H1 (cell line): ENCODE data around the gene P3H2. TPM values are rescaled to one million over a fixed set of nuclear protein-coding genes. Genes with fewer than 3 reads are reported as not detected.

Experiments used
- CTCF ChIA-PET: fragments of 300-600 bp; sonication (Branson Sonifier 250); formaldehyde crosslinking; loops from one replicate; lab custom pipeline; 2021; ENCODE audit not compliant: partially characterized antibody; lab: Charles Lee
- POLR2A ChIA-PET: fragments of 300-600 bp; sonication (Branson Sonifier 250); formaldehyde crosslinking; loops from one replicate; lab custom pipeline; 2021; ENCODE audit warnings: inconsistent platforms; ENCODE audit not compliant: partially characterized antibody; lab: Charles Lee
- DNase-seq, 2 experiments: peaks; one replicate each; pipeline versions ENCODE4 v3.0.0 to v3.0.0-alpha.2; 2010 to 2022; ENCODE audit warnings: low spot score in 2 of 2, low read depth in 1 of 2, mixed read lengths in 1 of 2
- FAIRE-seq: peaks from 2 replicates; lab custom pipeline; 2011; peaks lifted over from hg19 to GRCh38; lab: Jason Lieb, UNC
- H2AFZ ChIP-seq: 2 replicates; pipeline ENCODE4 v1.8.1; 2012; ENCODE audit warnings: low read length, inconsistent platforms
- H2AK5ac ChIP-seq: 2 replicates; pipeline ENCODE4 v1.6.1; 2013; ENCODE audit warnings: low read depth, low read length
- H2BK120ac ChIP-seq: replicated peaks from 2 replicates; pipeline ENCODE3; 2013; ENCODE audit warnings: low read depth, low read length, inconsistent platforms
- H2BK12ac ChIP-seq: 2 replicates; pipeline ENCODE4 v1.6.1; 2013; ENCODE audit warnings: low read depth, low read length
- H2BK15ac ChIP-seq: 2 replicates; pipeline ENCODE4 v1.6.1; 2013; ENCODE audit warnings: low read length
- H2BK20ac ChIP-seq: 2 replicates; pipeline ENCODE4 v1.6.1; 2013; ENCODE audit warnings: low read length
- H2BK5ac ChIP-seq: 2 replicates; pipeline ENCODE4 v1.6.1; 2013; ENCODE audit warnings: low read depth, low read length
- H3K14ac ChIP-seq: 2 replicates; pipeline ENCODE4 v1.6.1; 2013; ENCODE audit warnings: inconsistent platforms; ENCODE audit not compliant: insufficient read length
- H3K18ac ChIP-seq: 2 replicates; pipeline ENCODE4 v1.6.1; 2013; ENCODE audit warnings: low read length; ENCODE audit errors: extremely low read depth
- H3K23ac ChIP-seq: 2 replicates; pipeline ENCODE4 v1.6.1; 2013; ENCODE audit warnings: inconsistent platforms; ENCODE audit not compliant: insufficient read length
- H3K23me2 ChIP-seq: 2 replicates; pipeline ENCODE4 v1.6.1; 2013; ENCODE audit warnings: low read depth, low read length
- H3K27ac ChIP-seq: 2 replicates; pipeline ENCODE4 v1.6.1; 2011; ENCODE audit warnings: low read depth, low read length, inconsistent platforms
- H3K27me3 ChIP-seq, 4 experiments: replicated peaks in 1 of 4; 1 replicate in 1 of 4; 2 replicates in 3 of 4; pipeline versions ENCODE4 v1.6.1 to v1.8.1; 2011 to 2013; ENCODE audit warnings: low read length in 3 of 4, mild to moderate bottlenecking in 3 of 4, inconsistent platforms in 2 of 4, mixed read lengths in 2 of 4, moderate library complexity in 1 of 4; ENCODE audit not compliant: control insufficient read depth in 3 of 4, insufficient read depth in 3 of 4; ENCODE audit errors: extremely low read depth in 1 of 4
- H3K36me3 ChIP-seq, 4 experiments: 2 replicates each; pipeline versions ENCODE4 v1.6.1 to v1.8.1; 2011 to 2013; ENCODE audit warnings: mild to moderate bottlenecking in 4 of 4, low read length in 3 of 4, moderate library complexity in 2 of 4, control low read depth in 1 of 4, inconsistent platforms in 1 of 4; ENCODE audit not compliant: insufficient read depth in 4 of 4, control insufficient read depth in 2 of 4
- H3K4ac ChIP-seq: replicated peaks from 2 replicates; pipeline ENCODE3; 2013; ENCODE audit warnings: low read length, low read depth, mixed read lengths, inconsistent platforms; ENCODE audit not compliant: insufficient read length
- H3K4me1 ChIP-seq, 4 experiments: replicated peaks in 1 of 4; 1 replicate in 1 of 4; 2 replicates in 3 of 4; pipeline versions ENCODE4 v1.6.1 to v1.8.1; 2011 to 2013; ENCODE audit warnings: low read length in 3 of 4, inconsistent platforms in 2 of 4, mixed read lengths in 1 of 4; ENCODE audit not compliant: insufficient read depth in 4 of 4, control insufficient read depth in 3 of 4
- H3K4me2 ChIP-seq, 2 experiments: 2 replicates each; pipeline versions ENCODE4 v1.6.1 to v1.8.1; 2011 to 2013; ENCODE audit warnings: low read depth in 2 of 2, low read length in 2 of 2, control low read depth in 1 of 2, inconsistent platforms in 1 of 2, mild to moderate bottlenecking in 1 of 2; ENCODE audit not compliant: insufficient read depth in 1 of 2
- H3K4me3 ChIP-seq, 4 experiments: fragments of 200-600, 300-600 bp in 1 of 4; sonication (generic), shearing (Covaris generic), sonication (Bioruptor Twin) in 1 of 4; 2 replicates each; pipeline versions ENCODE4 v1.5.1 to v1.8.1; 2011 to 2016; ENCODE audit warnings: low read length in 4 of 4, low read depth in 3 of 4, control low read depth in 2 of 4, inconsistent platforms in 2 of 4, mild to moderate bottlenecking in 2 of 4, mixed read lengths in 1 of 4, moderate library complexity in 1 of 4; ENCODE audit not compliant: insufficient read depth in 2 of 4; ENCODE audit errors: extremely low read depth in 1 of 4
- H3K56ac ChIP-seq: replicated peaks from 2 replicates; pipeline ENCODE3; 2013; ENCODE audit warnings: low read depth, mild to moderate bottlenecking, mixed read lengths, low read length, inconsistent platforms; ENCODE audit not compliant: insufficient read length
- H3K79me1 ChIP-seq: 2 replicates; pipeline ENCODE4 v1.6.1; 2013; ENCODE audit warnings: low read depth, low read length, control low read depth
- H3K79me2 ChIP-seq, 2 experiments: 2 replicates each; pipeline versions ENCODE4 v1.6.1 to v1.8.1; 2012 to 2013; ENCODE audit warnings: low read length in 2 of 2, mild to moderate bottlenecking in 2 of 2, inconsistent platforms in 1 of 2; ENCODE audit not compliant: insufficient read depth in 2 of 2, control insufficient read depth in 1 of 2
- H3K9ac ChIP-seq, 4 experiments: replicated peaks in 1 of 4; 1 replicate in 1 of 4; 2 replicates in 3 of 4; pipeline versions ENCODE4 v1.6.1 to v1.8.1; 2011 to 2013; ENCODE audit warnings: low read depth in 3 of 4, low read length in 3 of 4, control low read depth in 2 of 4, mild to moderate bottlenecking in 2 of 4, moderate library complexity in 2 of 4, inconsistent platforms in 1 of 4; ENCODE audit errors: extremely low read depth in 1 of 4
- H3K9me3 ChIP-seq, 2 experiments: 2 replicates each; pipeline versions ENCODE4 v1.6.1 to v1.8.1; 2012 to 2013; ENCODE audit warnings: mild to moderate bottlenecking in 2 of 2, moderate library complexity in 2 of 2, control low read depth in 1 of 2, inconsistent platforms in 1 of 2, low read depth in 1 of 2, low read length in 1 of 2, mixed read lengths in 1 of 2; ENCODE audit not compliant: insufficient read depth in 2 of 2
- H4K20me1 ChIP-seq, 2 experiments: replicated peaks in 1 of 2; 2 replicates each; pipeline versions ENCODE3 to v1.8.1; 2011 to 2013; ENCODE audit warnings: inconsistent platforms in 2 of 2, low read length in 2 of 2, mild to moderate bottlenecking in 1 of 2; ENCODE audit not compliant: insufficient read depth in 2 of 2, control insufficient read depth in 1 of 2
- H4K5ac ChIP-seq: 2 replicates; pipeline ENCODE4 v1.6.1; 2013; ENCODE audit warnings: low read length, low read depth, mixed read lengths, inconsistent platforms; ENCODE audit not compliant: insufficient read length
- H4K8ac ChIP-seq: 2 replicates; pipeline ENCODE4 v1.8.0; 2013; ENCODE audit warnings: mild to moderate bottlenecking, moderate library complexity, low read length, inconsistent platforms; ENCODE audit not compliant: insufficient read depth; ENCODE audit errors: extremely low read depth
- H4K91ac ChIP-seq: replicated peaks from 2 replicates; pipeline ENCODE3; 2013; ENCODE audit warnings: low read length, mixed read lengths, inconsistent platforms; ENCODE audit not compliant: insufficient read length
- CHD1 ChIP-seq: IDR thresholded peaks from 2 replicates; pipeline ENCODE4 v1.6.1; 2012; ENCODE audit warnings: low read depth, low read length, improper control_type of control experiment
- CHD2 ChIP-seq: IDR thresholded peaks from 2 replicates; pipeline ENCODE4 v1.6.1; 2012; ENCODE audit warnings: low read length, improper control_type of control experiment
- EP300 ChIP-seq, 2 experiments: IDR thresholded peaks; 1 replicate in 1 of 2; 2 replicates in 1 of 2; pipeline ENCODE4 v1.6.1; 2011 to 2012; ENCODE audit warnings: low read depth in 2 of 2, low read length in 2 of 2, mild to moderate bottlenecking in 2 of 2, borderline replicate concordance in 1 of 2, inconsistent platforms in 1 of 2, moderate library complexity in 1 of 2
- PHF8 ChIP-seq: fragments of 200-600 bp; sonication (generic); conservative IDR thresholded peaks from 2 replicates; pipeline ENCODE4 v1.7.1; 2012; ENCODE audit warnings: low read depth, mild to moderate bottlenecking, inconsistent platforms, low read length, moderate library complexity
- SAP30 ChIP-seq: fragments of 300-600 bp; sonication (generic); IDR thresholded peaks from 2 replicates; pipeline ENCODE4 v1.7.1; 2012; ENCODE audit warnings: low read length, moderate library complexity, mild to moderate bottlenecking, inconsistent platforms; ENCODE audit not compliant: insufficient read depth, insufficient replicate concordance
- SIX5 ChIP-seq: IDR thresholded peaks from 2 replicates; pipeline ENCODE4 v1.6.1; 2011; ENCODE audit warnings: mild to moderate bottlenecking, low read depth, low read length
- SUZ12 ChIP-seq: fragments of 200-600 bp; sonication (generic); IDR thresholded peaks from 2 replicates; pipeline ENCODE4 v1.6.1; 2012; ENCODE audit warnings: mild to moderate bottlenecking, inconsistent platforms, low read length, moderate library complexity, mixed read lengths
- WGBS, 2 experiments: shearing (Covaris generic) in 1 of 2; methylation state at CpG; one replicate each; pipeline versions ENCODE4 v1.1.6 to v1.1.7; 2013 to 2015; ENCODE audit warnings: low lambda C conversion rate in 2 of 2, mixed read lengths in 2 of 2, inconsistent platforms in 1 of 2, low coverage in 1 of 2, missing lambda C conversion rate in 1 of 2; ENCODE audit not compliant: insufficient replicate concordance in 2 of 2, insufficient coverage in 1 of 2, insufficient read length in 1 of 2; ENCODE audit errors: extremely low coverage in 1 of 2, missing lambda C conversion rate in 1 of 2; 5-methylcytosine and 5-hydroxymethylcytosine counted together
- polyA plus RNA-seq, 7 experiments: library from polyadenylated mRNA; depleted of rRNA in 3 of 7; stranded (reverse) in 5 of 7; unstranded in 2 of 7; fragments of >200 nt in 5 of 7; fragments of 200-250 nt in 2 of 7; gene quantifications; 1 replicate in 5 of 7; 2 replicates in 1 of 7; 4 replicates in 1 of 7; pipeline versions ENCODE4 v1.2.1 to v1.2.3, GENCODE V29; 2011 to 2013; ENCODE audit warnings: missing spikeins in 2 of 7, mixed read lengths in 2 of 7
- total RNA-seq: library from RNA; stranded (reverse); fragmentation: NEBNext Ultra II Directional; extraction: Animal tissue kit (Norgen Biotek cat#: 25700); gene quantifications from 2 replicates; pipeline ENCODE4 v1.2.1, GENCODE V29; 2021

The P3H2 gene
- total and polyA plus RNA-seq, 2 of the 8 experiments (the other 6 are each of a cell fraction or from before 2014, with no cell fraction given): 40.5 to 60.4 TPM

DNA sequence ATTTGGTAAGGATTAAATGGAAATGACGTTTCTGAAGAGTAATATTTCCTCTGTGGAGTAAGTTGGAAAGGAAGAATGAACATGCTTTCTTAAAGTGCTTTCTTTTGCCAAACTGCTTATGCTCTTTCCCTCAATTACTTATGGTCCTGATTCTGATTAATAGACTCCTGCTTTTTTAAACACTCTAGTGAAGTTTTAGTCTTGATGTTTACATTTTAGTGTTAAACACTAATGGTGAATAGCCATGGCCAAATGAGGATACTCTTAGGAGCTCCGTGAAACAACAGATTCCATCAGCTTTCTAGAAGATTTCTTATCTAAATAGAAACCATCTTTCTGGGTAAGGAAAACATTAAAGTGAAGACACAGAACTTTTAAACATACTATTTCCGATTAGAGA is 117.6 kb downstream of the P3H2 start:
- Histone ChIP-seq H3K4me1 (peaks cover 0 to 6% (median 0%) of the 10 kb centered on the region in 4 experiments; a peak in 3 of 7 replicates), H2BK15ac (no peak overlapping the region), H3K23ac (no peak overlapping the region), H2BK20ac (no peak overlapping the region), H2AFZ (no peak overlapping the region), H4K8ac (no peak overlapping the region), H2BK5ac (no peak overlapping the region), H3K18ac (no peak overlapping the region), H3K27me3 (no peaks in the 10 kb centered on the region), H3K4me3 (no peak overlapping the region), H4K5ac (no peak overlapping the region), H3K9ac (no peak overlapping the region)
- CTCF ChIA-PET: interaction anchor here (1.0 to 2.3 kb wide), 3 partner anchors 10 to 222 kb away, joined by 3 to 6 read pairs (median 4); no protein-coding TSS in a partner anchor
- TF ChIP-seq EP300 (IDR thresholded peaks at IDR 0.05; ENCODE audit: borderline replicate concordance in 1 of 2, low read depth in 2 of 2, low read length in 2 of 2) (no peak), CHD2 (no peak), SAP30 (no peak), SUZ12 (no peak), SIX5 (no peak), PHF8 (no peak), CHD1 (no peak)
- TF ChIP-seq, all 59 proteins: peak for 0
- Histone ChIP-seq H3K9me3 (no peaks in the 10 kb centered on the region), H3K79me1 (no peaks in the 10 kb centered on the region), H4K20me1 (no peaks in the 10 kb centered on the region), H3K36me3 (no peaks in the 10 kb centered on the region), H3K79me2 (peaks cover 0 to 16% of the 10 kb centered on the region in 2 experiments; a peak in 2 of 4 replicates), H3K23me2 (no peaks in the 10 kb centered on the region), H3K4me2 (no peak overlapping the region), H3K56ac (no peak overlapping the region), H2BK12ac (no peak overlapping the region), H3K14ac (no peak overlapping the region), H3K27ac (no peak overlapping the region), H2AK5ac (no peak overlapping the region), H3K4ac (no peak overlapping the region), H2BK120ac (no peak overlapping the region), H4K91ac (no peak overlapping the region)
- WGBS, 2 experiments: 85% methylated on average over 3 of the region's 3 CpGs; no CpG with 5 or more reads in 1 of the 2 experiments
- DNase-seq (no peak), FAIRE-seq (no peak)
- POLR2A ChIA-PET: no interaction called here
